GM21737 (cell line): ENCODE data around the gene TNK1.
"Not testable (repeated sequence)": the region's sequence is repeated elsewhere in the genome, so short reads cannot be mapped to it uniquely, and the experiment has no call there.

Experiments used
- ATAC-seq: cut with Tn5 transposase; IDR thresholded peaks from one replicate; pipeline ENCODE4 v1.9.1; 2021; ENCODE audit warnings: mild to moderate bottlenecking, moderate library complexity; ENCODE audit not compliant: unreplicated experiment

Gene TNK1

GRCh38 chr17:7354262-7354843, 26.5 kb upstream of the TNK1 start:
- ATAC-seq: no peak

- no peak for ATAC-seq
These were observed 25.8 kb upstream of the TNK1 start, which contains the start of gene TMEM95 for GRCh38 chr17:7355053-7355452. TMEM95 (plus strand) TSS chr17:7355156; CDS start chr17:7355205, 49 bp downstream.

GRCh38 chr17:7355573-7355972, 25.3 kb upstream of the TNK1 start:
- ATAC-seq: no peak

- no peak for ATAC-seq
These were observed 24.8 kb upstream of the TNK1 start for GRCh38 chr17:7356072-7356549.

- ATAC-seq: no peak
These were observed 24.1 kb upstream of the TNK1 start for GRCh38 chr17:7356756-7357155.

GRCh38 chr17:7357381-7357780, 23.5 kb upstream of the TNK1 start:
- no peak for ATAC-seq

GRCh38 chr17:7361906-7362305, 19.0 kb upstream of the TNK1 start:
- no peak for ATAC-seq

GRCh38 chr17:7363311-7363710, 17.6 kb upstream of the TNK1 start:
- no peak for ATAC-seq

- not testable (repeated sequence) for ATAC-seq
These were observed 14.9 kb upstream of the TNK1 start for GRCh38 chr17:7365963-7366362.

GRCh38 chr17:7367083-7367482, 13.8 kb upstream of the TNK1 start:
- no peak for ATAC-seq

- ATAC-seq: no peak
These were observed 12.8 kb upstream of the TNK1 start for GRCh38 chr17:7367918-7368598.

- ATAC-seq: not testable (repeated sequence)
These were observed 12.3 kb upstream of the TNK1 start for GRCh38 chr17:7368599-7368994.

GRCh38 chr17:7369825-7370224, 11.1 kb upstream of the TNK1 start:
- no peak for ATAC-seq

GRCh38 chr17:7370853-7371252, 10.0 kb upstream of the TNK1 start:
- no peak for ATAC-seq

- ATAC-seq: no peak
These were observed 6.5 kb upstream of the TNK1 start for GRCh38 chr17:7374353-7374752.

- ATAC-seq: no peak
These were observed 1.8 kb upstream of the TNK1 start for GRCh38 chr17:7379134-7379533.

GRCh38 chr17:7380321-7380720, 568 bp upstream of the TNK1 start:
- ATAC-seq: no peak

- no peak for ATAC-seq
These were observed 2.0 kb downstream of the TNK1 start for GRCh38 chr17:7382901-7383300.

- ATAC-seq: no peak
These were observed 2.5 kb downstream of the TNK1 start for GRCh38 chr17:7383371-7383741.

GRCh38 chr17:7383742-7384488, 3.0 kb downstream of the TNK1 start:
- no peak for ATAC-seq

GRCh38 chr17:7384489-7385081, 3.7 kb downstream of the TNK1 start:
- ATAC-seq: no peak

- ATAC-seq: no peak
These were observed 8.0 kb downstream of the TNK1 start for GRCh38 chr17:7388856-7389255.
